ENCODE measurements around the gene NLGN1.

The NLGN1 gene

GRCh38 chr3:174100744-174101143, 703.2 kb downstream of the NLGN1 start:
- no peak overlapping the region for H3K4me3 ChIP-seq (ENCODE audit: low read depth, low read length)
- no peak overlapping the region for H3K27ac ChIP-seq
- no peaks in the 10 kb centered on the region for H3K27me3 ChIP-seq (replicated peaks)
- TF ChIP-seq, protein P1, sequence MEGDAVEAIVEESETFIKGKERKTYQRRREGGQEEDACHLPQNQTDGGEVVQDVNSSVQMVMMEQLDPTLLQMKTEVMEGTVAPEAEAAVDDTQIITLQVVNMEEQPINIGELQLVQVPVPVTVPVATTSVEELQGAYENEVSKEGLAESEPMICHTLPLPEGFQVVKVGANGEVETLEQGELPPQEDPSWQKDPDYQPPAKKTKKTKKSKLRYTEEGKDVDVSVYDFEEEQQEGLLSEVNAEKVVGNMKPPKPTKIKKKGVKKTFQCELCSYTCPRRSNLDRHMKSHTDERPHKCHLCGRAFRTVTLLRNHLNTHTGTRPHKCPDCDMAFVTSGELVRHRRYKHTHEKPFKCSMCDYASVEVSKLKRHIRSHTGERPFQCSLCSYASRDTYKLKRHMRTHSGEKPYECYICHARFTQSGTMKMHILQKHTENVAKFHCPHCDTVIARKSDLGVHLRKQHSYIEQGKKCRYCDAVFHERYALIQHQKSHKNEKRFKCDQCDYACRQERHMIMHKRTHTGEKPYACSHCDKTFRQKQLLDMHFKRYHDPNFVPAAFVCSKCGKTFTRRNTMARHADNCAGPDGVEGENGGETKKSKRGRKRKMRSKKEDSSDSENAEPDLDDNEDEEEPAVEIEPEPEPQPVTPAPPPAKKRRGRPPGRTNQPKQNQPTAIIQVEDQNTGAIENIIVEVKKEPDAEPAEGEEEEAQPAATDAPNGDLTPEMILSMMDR (IDR thresholded peaks at IDR 0.05; ENCODE audit: low read depth, low read length, missing control alignments): no peak
- H3K36me3 ChIP-seq (replicated peaks): no peaks in the 10 kb centered on the region
- no peak for DNase-seq
- in situ Hi-C loops (cut with HindIII; ENCODE audit: low pct_ligation_motif_present, low sequenced_read_pairs): no loop called here

DNA sequence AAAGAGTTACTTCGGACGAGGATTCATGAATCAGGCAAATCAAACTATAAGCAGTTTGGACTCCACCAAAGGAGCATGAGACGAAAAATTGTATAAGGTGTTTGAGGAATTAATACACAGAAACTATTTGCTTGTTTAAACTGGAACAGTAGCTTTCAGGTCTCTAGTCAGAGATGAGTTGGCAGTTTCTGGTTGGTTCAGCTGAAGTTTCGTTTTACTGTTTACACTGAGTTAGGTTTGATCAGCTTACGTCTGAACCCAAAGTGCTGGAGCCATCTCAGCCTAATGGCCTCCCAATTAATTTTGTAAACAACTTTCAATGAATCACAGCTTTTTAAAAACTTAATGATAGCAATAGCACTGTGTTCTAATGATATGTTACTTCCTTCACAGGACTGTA, 703.7 kb downstream of the NLGN1 start:
- in situ Hi-C loops (cut with HindIII; ENCODE audit: low pct_ligation_motif_present, low sequenced_read_pairs): no loop called here
- Histone ChIP-seq H3K4me3 (ENCODE audit: low read depth, low read length) (no peak overlapping the region), H3K27ac (no peak overlapping the region), H3K27me3 (replicated peaks) (no peaks in the 10 kb centered on the region), H3K36me3 (replicated peaks) (no peaks in the 10 kb centered on the region)
- TF ChIP-seq, protein P1 (IDR thresholded peaks at IDR 0.05; ENCODE audit: low read depth, low read length, missing control alignments): no peak
- DNase-seq: no peak

GRCh38 chr3:174102274-174102673, 704.7 kb downstream of the NLGN1 start:
- H3K27ac ChIP-seq: no peak overlapping the region
- no peaks in the 10 kb centered on the region for H3K27me3 ChIP-seq (replicated peaks)
- in situ Hi-C loops (cut with HindIII; ENCODE audit: low pct_ligation_motif_present, low sequenced_read_pairs): no loop called here
- TF ChIP-seq, protein P1 (IDR thresholded peaks at IDR 0.05; ENCODE audit: low read depth, low read length, missing control alignments): no peak
- no peak for DNase-seq
- no peaks in the 10 kb centered on the region for H3K36me3 ChIP-seq (replicated peaks)
- H3K4me3 ChIP-seq (ENCODE audit: low read depth, low read length): no peak overlapping the region

DNA sequence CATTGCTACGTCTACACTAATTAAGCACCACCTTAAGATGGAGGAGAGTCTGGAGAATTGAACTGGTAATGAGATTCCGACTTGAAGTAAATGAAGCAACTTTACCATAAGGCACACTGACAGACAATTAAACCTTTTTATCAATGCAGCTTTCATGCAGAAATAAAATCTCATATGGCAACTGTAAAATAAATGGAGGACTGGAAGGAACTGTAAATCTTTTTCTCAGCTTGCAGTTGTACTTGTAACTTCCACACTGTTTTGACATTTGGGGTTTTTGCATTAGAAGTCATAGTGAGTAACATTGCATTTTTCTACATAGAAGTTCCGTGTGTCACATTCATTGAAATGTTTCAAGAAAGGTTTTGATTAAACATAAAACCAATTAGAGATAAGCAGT, 705.3 kb downstream of the NLGN1 start:
- DNase-seq: no peak
- H3K36me3 ChIP-seq (replicated peaks): no peaks in the 10 kb centered on the region
- no peak overlapping the region for H3K27ac ChIP-seq
- no peaks in the 10 kb centered on the region for H3K27me3 ChIP-seq (replicated peaks)
- in situ Hi-C loops (cut with HindIII; ENCODE audit: low pct_ligation_motif_present, low sequenced_read_pairs): no loop called here
- H3K4me3 ChIP-seq (ENCODE audit: low read depth, low read length): no peak overlapping the region
- TF ChIP-seq, protein P1 (IDR thresholded peaks at IDR 0.05; ENCODE audit: low read depth, low read length, missing control alignments): no peak

DNA sequence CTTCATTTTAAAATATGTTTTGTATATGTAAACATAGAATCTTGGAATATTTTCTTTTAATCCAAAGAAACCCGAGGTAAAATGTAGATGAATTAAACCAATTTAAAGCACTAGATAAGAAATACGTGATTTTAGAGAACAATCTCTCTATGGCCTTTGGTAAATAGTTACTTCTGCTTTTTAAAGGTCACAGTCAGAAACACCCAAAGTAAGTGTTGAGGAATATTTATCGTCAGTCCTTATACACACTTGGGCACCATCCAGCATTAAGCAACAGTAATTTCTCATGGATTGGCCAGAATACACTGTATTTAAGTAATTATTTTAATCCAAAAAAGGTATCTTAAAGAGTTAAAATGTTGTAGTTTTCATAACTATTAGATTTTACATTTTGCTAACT, 713.2 kb downstream of the NLGN1 start:
- no peaks in the 10 kb centered on the region for H3K27me3 ChIP-seq (replicated peaks)
- TF ChIP-seq, protein P1 (IDR thresholded peaks at IDR 0.05; ENCODE audit: low read depth, low read length, missing control alignments): no peak
- H3K4me3 ChIP-seq (ENCODE audit: low read depth, low read length): no peak overlapping the region
- in situ Hi-C loops (cut with HindIII; ENCODE audit: low pct_ligation_motif_present, low sequenced_read_pairs): no loop called here
- no peak overlapping the region for H3K27ac ChIP-seq
- H3K36me3 ChIP-seq (replicated peaks): no peaks in the 10 kb centered on the region
- no peak for DNase-seq

GRCh38 chr3:174111776-174112175, 714.2 kb downstream of the NLGN1 start:
- TF ChIP-seq, protein P1 (IDR thresholded peaks at IDR 0.05; ENCODE audit: low read depth, low read length, missing control alignments): no peak
- H3K36me3 ChIP-seq (replicated peaks): no peaks in the 10 kb centered on the region
- H3K4me3 ChIP-seq (ENCODE audit: low read depth, low read length): no peak overlapping the region
- H3K27me3 ChIP-seq (replicated peaks): no peaks in the 10 kb centered on the region
- no peak overlapping the region for H3K27ac ChIP-seq
- no peak for DNase-seq
- in situ Hi-C loops (cut with HindIII; ENCODE audit: low pct_ligation_motif_present, low sequenced_read_pairs): no loop called here

All from brain microvascular endothelial cell (primary cell).